HG03066 (cell line): ENCODE data around the gene USP30.

Experiments used
- ATAC-seq: cut with Tn5 transposase; IDR thresholded peaks from one replicate; pipeline ENCODE4 v1.9.1; 2021; ENCODE audit warnings: low read depth; ENCODE audit not compliant: unreplicated experiment

USP30 gene

DNA sequence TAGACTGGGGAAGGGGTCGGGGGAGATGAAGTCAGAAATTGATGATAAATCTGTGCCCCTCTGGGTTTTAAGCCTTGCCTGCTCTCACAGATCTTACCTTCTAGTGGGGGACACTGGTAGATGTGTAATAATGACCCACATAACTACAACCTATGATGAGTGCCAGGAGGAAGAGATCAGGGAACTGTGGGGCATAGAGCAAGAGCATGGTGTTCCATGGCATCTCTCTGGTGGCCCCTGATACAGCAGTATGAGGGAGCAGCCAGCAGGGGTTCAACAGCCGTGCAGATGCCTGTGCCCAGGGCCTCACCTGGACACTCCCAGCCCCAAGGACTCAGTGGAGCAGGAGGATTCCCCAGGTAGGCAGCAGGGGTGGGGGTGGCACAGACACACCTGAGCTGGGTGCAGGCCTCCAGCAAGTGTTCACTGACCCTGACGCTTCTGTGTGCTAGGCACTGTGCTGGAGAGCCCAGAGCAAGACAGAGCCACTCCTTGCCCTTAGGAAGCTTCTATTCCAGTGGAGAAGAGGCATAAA lies 69.0 kb downstream of the USP30 start:
- no peak for ATAC-seq

DNA sequence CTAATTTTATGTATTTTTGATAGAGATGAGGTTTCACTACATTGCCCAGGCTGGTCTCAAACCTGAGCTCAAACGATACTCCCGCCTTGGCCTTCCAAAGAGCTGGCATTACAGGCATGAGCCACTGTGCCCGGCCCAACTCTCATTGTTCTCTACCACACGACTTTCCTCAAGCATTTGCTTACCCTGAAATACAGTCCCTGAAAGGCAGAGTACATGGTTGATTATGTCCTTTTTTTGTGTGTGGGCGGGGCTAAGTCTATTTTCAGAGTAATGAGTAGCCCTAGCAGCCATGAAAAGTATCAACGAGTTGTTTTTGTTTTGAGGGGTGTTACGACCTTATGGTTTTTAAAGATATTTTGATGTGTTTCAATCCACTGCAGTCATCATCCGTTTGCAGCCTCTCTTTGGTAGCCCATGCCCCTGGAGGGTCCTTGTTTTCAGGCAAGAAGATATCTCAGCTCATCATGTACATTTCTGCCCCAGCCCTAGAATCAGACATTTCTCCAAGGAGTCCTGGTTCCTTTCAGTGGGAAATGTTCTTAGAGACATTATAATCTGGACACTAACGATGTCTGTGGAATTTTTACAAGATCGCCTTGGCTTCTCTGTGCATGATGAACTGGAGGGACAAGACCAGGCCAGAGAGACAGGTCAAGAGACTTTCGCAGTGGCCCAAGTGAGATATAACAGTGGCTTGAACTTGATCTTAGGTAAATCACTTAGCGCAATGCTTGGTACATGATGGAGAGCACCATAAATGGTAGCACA lies 72.7 kb downstream of the USP30 start:
- no peak for ATAC-seq

DNA sequence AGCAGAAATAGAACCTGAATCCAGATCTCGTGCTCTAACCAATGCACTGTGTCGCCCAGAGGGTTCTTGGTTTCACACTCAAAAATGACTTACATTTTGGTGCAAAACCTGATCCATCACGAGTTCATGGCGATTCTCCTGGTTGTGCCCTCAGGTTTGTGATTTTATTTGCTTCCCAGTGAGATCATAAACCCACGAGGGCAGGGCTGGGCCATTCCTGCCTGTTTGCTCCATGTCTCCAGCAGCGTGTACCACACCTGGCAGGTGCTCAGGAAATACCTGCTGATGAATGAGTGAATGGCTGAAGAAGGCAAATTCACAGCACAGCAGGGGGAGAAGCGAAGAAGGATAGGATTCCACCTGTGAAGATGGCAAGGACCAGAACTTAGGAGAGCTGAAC lies 73.4 kb downstream of the USP30 start:
- no peak for ATAC-seq

DNA sequence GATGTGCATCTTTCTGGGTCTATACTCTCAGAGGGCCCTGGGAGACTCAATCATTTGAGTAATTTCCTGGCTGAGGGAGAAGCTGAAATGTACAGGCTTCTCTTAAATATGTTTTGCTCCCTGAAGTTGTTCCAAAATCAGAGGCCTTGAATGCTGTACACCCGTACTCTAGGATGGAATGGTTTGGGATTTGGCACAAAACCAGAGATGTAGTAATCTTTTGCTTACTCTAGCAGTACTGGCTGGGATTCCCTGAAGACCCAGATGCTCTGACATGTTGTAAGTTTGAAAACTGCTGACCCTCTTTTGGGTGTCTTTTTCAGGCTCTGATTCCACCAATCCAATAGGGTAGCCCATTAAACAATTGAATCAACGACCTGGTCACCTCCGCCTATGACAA lies 74.4 kb downstream of the USP30 start:
- ATAC-seq, result no peak

DNA sequence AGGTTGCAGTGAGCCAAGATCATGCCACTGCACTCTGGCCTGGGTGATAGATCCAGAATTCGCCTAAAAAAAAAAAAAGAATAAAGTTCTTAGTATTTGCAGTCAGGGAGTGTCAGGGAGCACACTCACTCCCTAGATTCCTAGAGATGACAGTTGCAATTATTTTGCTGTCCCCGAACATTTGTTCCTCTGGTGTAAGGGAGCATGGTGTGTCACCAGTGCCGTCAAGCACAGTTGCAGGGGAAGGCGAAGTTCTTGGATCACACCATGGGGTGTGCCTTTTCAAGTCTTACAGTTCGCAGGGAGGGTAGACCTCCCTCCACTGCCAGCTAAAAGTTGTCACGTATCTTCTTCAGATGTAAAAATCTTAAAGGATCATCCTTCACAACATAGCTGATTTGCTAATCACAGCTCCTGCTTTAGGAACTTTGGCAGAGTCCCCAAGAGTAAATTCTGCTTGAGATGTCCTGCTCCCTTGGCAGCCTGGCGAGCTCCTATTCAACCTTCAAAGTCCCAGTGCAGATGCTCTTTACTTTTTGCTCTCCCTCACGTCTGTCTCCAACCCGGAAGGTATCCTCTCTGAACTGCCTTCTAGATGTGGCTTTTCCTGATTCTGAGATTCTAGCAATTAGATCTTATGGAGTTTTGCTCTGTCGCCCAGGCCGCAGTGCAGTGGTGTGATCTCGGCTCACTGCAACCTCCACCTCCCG lies 75.3 kb downstream of the USP30 start:
- no peak for ATAC-seq

DNA sequence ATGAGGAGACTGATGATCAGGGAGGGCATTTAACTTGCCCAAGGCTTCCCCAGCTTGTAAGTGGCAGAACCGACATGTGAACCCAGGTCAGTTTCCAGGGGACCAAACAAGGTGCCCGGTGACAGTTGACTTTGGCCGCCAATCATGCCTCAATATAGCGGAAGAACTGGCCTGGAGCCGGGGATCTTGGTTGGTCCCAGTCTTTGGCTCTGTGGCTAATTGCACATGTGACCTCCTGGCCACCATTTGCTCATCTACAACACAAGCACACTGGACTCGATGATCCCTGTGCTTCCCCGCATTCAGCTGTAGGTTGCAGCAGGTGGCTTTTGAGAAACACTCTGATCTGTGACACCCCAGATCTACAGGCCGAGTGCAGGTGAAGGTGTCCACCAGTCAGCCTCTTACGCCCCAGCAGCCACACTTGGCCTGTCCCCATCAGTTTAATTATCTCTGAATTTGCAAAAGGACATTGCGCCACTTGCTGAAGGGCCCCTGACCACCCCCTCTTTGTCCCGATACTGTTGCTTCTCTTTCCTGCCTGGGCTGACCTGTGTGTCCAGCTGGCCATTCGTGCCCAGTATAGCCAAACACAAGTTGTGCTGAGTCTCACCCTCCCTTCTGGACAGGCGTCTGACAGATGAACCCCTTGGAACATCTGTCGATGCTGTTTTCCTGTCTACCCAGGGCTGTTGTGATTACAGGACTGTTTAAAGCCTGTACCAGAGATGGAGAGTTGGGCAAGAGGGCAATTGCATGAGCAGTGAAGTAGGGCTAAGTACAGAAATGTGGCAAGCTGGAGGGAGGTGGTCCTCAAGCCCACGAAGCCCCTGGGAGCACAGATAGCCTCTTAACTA lies 78.1 kb downstream of the USP30 start:
- ATAC-seq, result no peak

DNA sequence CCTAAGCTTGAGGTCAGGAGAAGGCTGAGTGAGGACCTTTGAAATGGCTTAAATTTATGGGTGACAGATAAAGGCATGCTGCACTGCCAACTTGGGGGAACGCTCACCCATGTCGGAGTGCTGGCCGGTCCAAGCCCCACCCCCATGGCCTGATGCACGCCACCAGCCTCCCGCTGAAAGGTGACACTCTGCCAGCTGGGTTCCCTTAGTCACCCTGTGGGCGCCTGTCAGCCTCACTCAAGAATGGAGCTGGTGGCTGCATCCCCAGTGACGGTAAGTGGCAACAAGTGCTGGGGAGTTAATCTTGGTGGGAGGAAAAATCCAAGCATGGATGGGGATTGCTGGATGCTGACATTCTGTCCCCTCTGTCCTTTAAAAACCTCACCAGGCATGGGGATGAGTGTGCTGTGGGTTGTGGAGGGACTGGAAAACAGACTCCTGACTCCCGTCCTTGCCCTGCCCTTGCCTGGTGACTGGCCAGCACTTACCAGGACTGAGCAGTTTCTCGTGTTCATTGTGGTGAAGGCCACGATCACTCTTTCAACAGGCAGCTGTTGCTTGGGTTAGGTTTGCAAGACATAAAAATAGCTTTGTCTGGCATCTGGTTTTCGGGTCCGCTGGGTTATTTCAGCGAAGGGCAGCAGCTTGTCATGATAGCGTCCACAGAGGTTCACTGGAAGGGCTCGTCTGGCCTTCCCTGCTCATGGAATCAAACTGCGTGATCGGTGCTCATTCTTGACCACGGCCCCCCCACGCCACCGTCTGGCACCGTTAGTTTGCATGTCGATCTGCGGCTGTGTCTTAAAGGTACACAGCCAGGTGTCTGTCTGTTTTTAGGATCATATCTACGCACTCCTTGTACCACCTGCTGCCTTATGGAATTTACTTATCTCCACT lies 79.0 kb downstream of the USP30 start:
- ATAC-seq, result no peak

DNA sequence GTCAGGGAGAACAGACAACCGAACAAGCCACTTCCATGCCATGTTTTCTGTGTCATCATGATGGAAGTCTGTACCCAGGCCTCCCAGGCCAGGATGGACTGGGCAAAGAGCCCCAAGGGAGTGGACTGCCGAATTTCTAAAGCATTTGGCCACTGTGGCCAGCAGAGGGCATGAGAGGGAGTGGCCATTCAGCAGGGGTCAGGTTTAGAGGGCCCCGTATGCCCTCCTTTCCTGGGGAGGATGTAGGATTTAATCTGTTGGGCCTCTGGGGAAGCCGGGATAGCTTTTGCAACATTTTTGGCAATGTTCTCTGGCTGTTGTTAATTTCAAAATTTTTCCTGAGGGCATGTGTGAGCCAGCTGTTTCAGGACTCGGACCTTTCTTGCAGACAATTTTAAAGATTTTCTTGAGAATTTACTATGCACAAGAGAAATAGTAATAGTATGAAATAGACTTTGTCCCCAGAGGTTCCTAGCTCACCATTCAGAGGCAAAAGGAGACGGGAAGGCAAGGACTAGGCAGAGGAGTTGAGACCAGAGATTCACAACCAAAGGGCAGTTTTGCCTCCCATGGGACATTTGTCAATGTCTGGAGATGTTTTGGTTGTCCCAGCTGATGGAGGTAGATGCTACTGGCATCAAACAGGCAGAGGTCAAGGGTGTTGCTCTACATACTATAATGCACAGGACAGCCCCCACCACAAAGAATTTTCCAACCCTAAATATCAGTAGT lies 82.0 kb downstream of the USP30 start:
- ATAC-seq, result no peak

DNA sequence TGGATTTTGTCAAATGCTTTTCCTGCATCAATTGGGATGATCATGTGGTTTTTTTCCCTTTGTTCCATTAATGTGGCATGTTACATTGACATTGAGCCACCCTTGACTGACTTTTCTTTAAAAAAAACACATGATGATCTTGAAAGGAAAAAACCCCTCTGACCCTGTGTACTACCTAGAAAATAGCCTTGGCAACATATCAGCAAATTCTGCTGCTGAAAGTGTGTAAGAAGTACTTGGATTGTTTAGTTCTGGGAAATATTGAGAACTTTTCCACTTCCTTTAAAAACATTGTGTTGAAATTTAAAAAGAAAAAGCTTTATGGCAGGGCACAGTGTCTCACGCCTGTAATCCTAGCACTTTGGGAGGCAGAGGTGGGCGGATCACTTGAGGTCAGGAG lies 84.7 kb downstream of the USP30 start:
- ATAC-seq, result no peak
